PC-9 (cell line): ENCODE data around the gene CLEC1A. TPM values are rescaled to one million over a fixed set of nuclear protein-coding genes. Genes with fewer than 3 reads are reported as not detected.

Source experiments
- BruUV-seq: library from RNA; stranded (reverse); fragments of 400-500 nt; replicated peaks from 2 replicates; lab custom pipeline; 2021; lab: Mats Ljungman, UMichigan
- CTCF ChIA-PET: fragments of 300-600 bp; sonication (Branson Sonifier 250); formaldehyde crosslinking; loops from one replicate; lab custom pipeline; 2022; ENCODE audit warnings: antibody characterized with exemption; lab: Charles Lee
- POLR2A ChIA-PET: fragments of 300-600 bp; sonication (Branson Sonifier 250); formaldehyde crosslinking; loops from one replicate; lab custom pipeline; 2022; ENCODE audit warnings: antibody characterized with exemption; ENCODE audit not compliant: unreplicated experiment; lab: Charles Lee
- DNase-seq, 2 experiments: peaks; one replicate each; pipeline versions ENCODE4 v3.0.0 to v3.0.0-alpha.2; 2015 to 2022; ENCODE audit warnings: mixed read lengths in 1 of 2
- H2AFZ ChIP-seq: fragments of 200-600 bp; sonication (generic); 2 replicates; pipeline ENCODE4 v1.8.1; 2017; ENCODE audit warnings: antibody characterized with exemption
- H3F3A ChIP-seq: fragments of 200-600 bp; sonication (generic); 2 replicates; pipeline ENCODE4 v1.8.1; 2017; ENCODE audit warnings: antibody characterized with exemption, mild to moderate bottlenecking, low read depth; ENCODE audit not compliant: insufficient read depth
- H3K27ac ChIP-seq: fragments of 200-600 bp; sonication (generic); 2 replicates; pipeline ENCODE4 v1.6.1; 2016; ENCODE audit warnings: mixed run types
- H3K27me3 ChIP-seq: fragments of 200-600 bp; sonication (generic); 2 replicates; pipeline ENCODE4 v1.6.1; 2016; ENCODE audit warnings: low read depth, mixed run types; ENCODE audit not compliant: insufficient read depth
- H3K36me3 ChIP-seq: fragments of 200-600 bp; sonication (generic); 2 replicates; pipeline ENCODE4 v1.6.1; 2016; ENCODE audit warnings: low read depth, mixed run types
- H3K4me1 ChIP-seq: fragments of 200-600 bp; sonication (generic); replicated peaks from 2 replicates; pipeline ENCODE4 v1.6.1; 2016; ENCODE audit warnings: mixed run types; ENCODE audit not compliant: insufficient read depth
- H3K4me2 ChIP-seq: fragments of 200-600 bp; sonication (generic); 2 replicates; pipeline ENCODE4 v1.6.1; 2017; ENCODE audit warnings: mixed run types
- H3K4me3 ChIP-seq: fragments of 200-600 bp; sonication (generic); 2 replicates; pipeline ENCODE4 v1.6.1; 2016; ENCODE audit warnings: mixed run types
- H3K79me2 ChIP-seq: fragments of 200-600 bp; sonication (generic); 2 replicates; pipeline ENCODE4 v1.6.1; 2017; ENCODE audit warnings: low read depth, mixed run types
- H3K9me2 ChIP-seq: fragments of 200-600 bp; sonication (generic); 2 replicates; pipeline ENCODE4 v1.8.1; 2017; ENCODE audit warnings: mild to moderate bottlenecking; ENCODE audit not compliant: insufficient read depth
- H3K9me3 ChIP-seq: fragments of 200-600 bp; sonication (generic); 2 replicates; pipeline ENCODE4 v1.8.1; 2016; ENCODE audit warnings: low read depth; ENCODE audit not compliant: insufficient read depth
- H4K20me1 ChIP-seq: fragments of 200-600 bp; sonication (generic); 2 replicates; pipeline ENCODE4 v1.8.1; 2017; ENCODE audit not compliant: insufficient read depth
- CTCF ChIP-seq: fragments of 200-600 bp; sonication (generic); conservative IDR thresholded peaks from 2 replicates; pipeline ENCODE4 v1.6.1; 2017; ENCODE audit warnings: mixed run types, antibody characterized with exemption, mild to moderate bottlenecking, moderate library complexity
- EZH2 ChIP-seq: fragments of 200-600 bp; sonication (generic); IDR thresholded peaks from 2 replicates; pipeline ENCODE4 v1.8.0; 2017; ENCODE audit warnings: antibody characterized with exemption, low read depth
- intact Hi-C: fragments of 100-400 bp; cut with micrococcal nuclease; formaldehyde crosslinking; loops from one replicate; pipeline ENCODE4 v1.10.0; 2022; ENCODE audit not compliant: unreplicated experiment
- total RNA-seq: library from RNA; stranded (reverse); gene quantifications from 2 replicates; pipeline ENCODE4 v1.2.3, GENCODE V29; 2021

The CLEC1A gene
- total RNA-seq, 1 experiment from 2014 or later = not detected

- Histone ChIP-seq H3K4me3 (no peak overlapping the region), H3K9me2 (no peaks in the 10 kb centered on the region), H2AFZ (no peak overlapping the region), H3K36me3 (no peaks in the 10 kb centered on the region), H3F3A (no peaks in the 10 kb centered on the region), H4K20me1 (no peaks in the 10 kb centered on the region), H3K27me3 (no peaks in the 10 kb centered on the region), H3K4me1 (no peaks in the 10 kb centered on the region), H3K4me2 (no peak overlapping the region), H3K79me2 (no peaks in the 10 kb centered on the region), H3K27ac (no peak overlapping the region), H3K9me3 (no peaks in the 10 kb centered on the region)
- DNase-seq = no peak
- CTCF ChIA-PET = no interaction called here
- no TSS peak for BruUV-seq
- TF ChIP-seq CTCF (no peak), EZH2 (no peak)
- intact Hi-C loops = no loop called here
- POLR2A ChIA-PET = no interaction called here
Observed at GRCh38 chr12:10122689-10123088, 23.9 kb upstream of the CLEC1A start.

GRCh38 chr12:10121278-10121677 lies 22.5 kb upstream of the CLEC1A start:
- no peaks in the 10 kb centered on the region for H3K9me3 ChIP-seq
- BruUV-seq = no TSS peak
- ChIA-PET CTCF (interaction anchor here (0.7 kb wide), 1 partner anchor 12 kb away, joined by 3 read pairs; no protein-coding TSS in a partner anchor), POLR2A (no interaction called here)
- no peaks in the 10 kb centered on the region for H4K20me1 ChIP-seq
- H3K4me1 ChIP-seq = no peaks in the 10 kb centered on the region
- H3K27ac ChIP-seq = no peak overlapping the region
- no peak overlapping the region for H2AFZ ChIP-seq
- H3K9me2 ChIP-seq = no peaks in the 10 kb centered on the region
- no peak overlapping the region for H3K4me2 ChIP-seq
- no peaks in the 10 kb centered on the region for H3K27me3 ChIP-seq
- H3K36me3 ChIP-seq = no peaks in the 10 kb centered on the region
- intact Hi-C loops = no loop called here
- TF ChIP-seq CTCF = no peak
- no peak for TF ChIP-seq EZH2
- no peak overlapping the region for H3K4me3 ChIP-seq
- no peaks in the 10 kb centered on the region for H3K79me2 ChIP-seq
- DNase-seq = no peak
- H3F3A ChIP-seq = no peaks in the 10 kb centered on the region

- Histone ChIP-seq H3K4me3 (no peak overlapping the region), H4K20me1 (no peaks in the 10 kb centered on the region), H3K27me3 (no peaks in the 10 kb centered on the region), H3K4me1 (no peaks in the 10 kb centered on the region), H3K9me3 (no peaks in the 10 kb centered on the region), H3F3A (no peaks in the 10 kb centered on the region), H3K4me2 (no peak overlapping the region), H3K36me3 (no peaks in the 10 kb centered on the region), H3K79me2 (no peaks in the 10 kb centered on the region), H3K27ac (no peak overlapping the region), H3K9me2 (no peaks in the 10 kb centered on the region), H2AFZ (0 out of 2 replicates have a peak overlapping the region, but pooled peaks have one; percentile 20)
- no peak for DNase-seq
- no TSS peak for BruUV-seq
- TF ChIP-seq CTCF (no peak), EZH2 (no peak)
- intact Hi-C loops = no loop called here
- ChIA-PET CTCF (no interaction called here), POLR2A (interaction anchor here (0.6 kb wide), 1 partner anchor 243 kb away, joined by 3 read pairs; no protein-coding TSS in a partner anchor)
Observed at GRCh38 chr12:10119066-10119465, 20.3 kb upstream of the CLEC1A start.
